ENCODE measurements around the gene PEX6. TPM values are rescaled to one million over a fixed set of nuclear protein-coding genes. Genes with fewer than 3 reads are reported as not detected.

PEX6 gene
- total RNA-seq, 1 donor from 2014 or later, result 35.9 TPM

GRCh38 chr6:42984001-42984923 lies 5.3 kb upstream of the PEX6 start, which contains the start of gene PPP2R5D:
TSS of gene PPP2R5D (plus strand) at chr6:42984570. CDS start at chr6:42984678, 108 bp downstream.
- Mint-ChIP-seq H3K27ac (peak within 1 kb of the TSS; percentile 85), H3K4me1 (ENCODE audit: unreplicated experiment) (peaks cover 41% of the 10 kb centered on the region)

GRCh38 chr6:42981836-42982235 lies 2.9 kb upstream of the PEX6 start:
- Mint-ChIP-seq H3K4me3 (peak overlapping the region; percentile 6), H3K9me3 (no peaks in the 10 kb centered on the region), H3K27ac (peak overlapping the region; percentile 3), H3K36me3 (peaks cover 2% of the 10 kb centered on the region), H3K4me1 (ENCODE audit: unreplicated experiment) (peaks cover 34% of the 10 kb centered on the region), H3K27me3 (no peaks in the 10 kb centered on the region)
- no peak for TF ChIP-seq CTCF (conservative IDR thresholded peaks at IDR 0.05)
- DNase-seq (ENCODE audit: extremely low spot score, unreplicated experiment), result no peak

More at GRCh38 chr6:42984001-42984923, 5.3 kb upstream of the PEX6 start, which contains the start of gene PPP2R5D:
- no peak for TF ChIP-seq CTCF (conservative IDR thresholded peaks at IDR 0.05)
- H3K9me3 Mint-ChIP-seq, result no peaks in the 10 kb centered on the region
- peak within 1 kb of the TSS; percentile 94 for H3K4me3 Mint-ChIP-seq
- H3K36me3 Mint-ChIP-seq, result peaks cover 4% of the 10 kb centered on the region
- H3K27me3 Mint-ChIP-seq, result no peaks in the 10 kb centered on the region
- DNase-seq (ENCODE audit: extremely low spot score, unreplicated experiment), result peak; percentile 93

- Mint-ChIP-seq H3K4me1 (ENCODE audit: unreplicated experiment) (peaks cover 25% of the 10 kb centered on the region), H3K27me3 (no peaks in the 10 kb centered on the region), H3K9me3 (no peaks in the 10 kb centered on the region), H3K27ac (peak overlapping the region; percentile 89), H3K4me3 (peak overlapping the region; percentile 96), H3K36me3 (peaks cover 4% of the 10 kb centered on the region)
- TF ChIP-seq CTCF (conservative IDR thresholded peaks at IDR 0.05), result peak; percentile 13
- no peak for DNase-seq (ENCODE audit: extremely low spot score, unreplicated experiment)
Measured at GRCh38 chr6:42979523-42980177, 669 bp upstream of the PEX6 start.

GRCh38 chr6:42978487-42978838 lies 518 bp downstream of the PEX6 start:
- peak overlapping the region; percentile 77 for H3K27ac Mint-ChIP-seq
- DNase-seq (ENCODE audit: extremely low spot score, unreplicated experiment), result no peak
- no peak for TF ChIP-seq CTCF (conservative IDR thresholded peaks at IDR 0.05)
- H3K4me3 Mint-ChIP-seq, result peak overlapping the region; percentile 86
- peaks cover 4% of the 10 kb centered on the region for H3K36me3 Mint-ChIP-seq
- H3K4me1 Mint-ChIP-seq (ENCODE audit: unreplicated experiment), result peaks cover 17% of the 10 kb centered on the region
- H3K9me3 Mint-ChIP-seq, result no peaks in the 10 kb centered on the region
- no peaks in the 10 kb centered on the region for H3K27me3 Mint-ChIP-seq

- no peak for TF ChIP-seq CTCF (conservative IDR thresholded peaks at IDR 0.05)
- Mint-ChIP-seq H3K4me1 (ENCODE audit: unreplicated experiment) (peaks cover 17% of the 10 kb centered on the region), H3K36me3 (peaks cover 8% of the 10 kb centered on the region), H3K9me3 (no peaks in the 10 kb centered on the region), H3K27me3 (no peaks in the 10 kb centered on the region), H3K27ac (no peak overlapping the region), H3K4me3 (no peak overlapping the region)
- no peak for DNase-seq (ENCODE audit: extremely low spot score, unreplicated experiment)
Measured at GRCh38 chr6:42974919-42975505, 4.0 kb downstream of the PEX6 start.

Measured in type B pancreatic cell (in vitro differentiated cells).